HepG2 (cell line): ENCODE data around the gene KHK. TPM values are rescaled to one million over a fixed set of nuclear protein-coding genes. Genes with fewer than 3 reads are reported as not detected.

ENCODE experiments used
- BCLAF1 ChIP-seq: fragments of 450-650 bp; IDR thresholded peaks from 2 replicates; pipeline ENCODE4 v1.6.1; 2017; ENCODE audit warnings: mild to moderate bottlenecking
- BHLHE40 ChIP-seq: IDR thresholded peaks from 2 replicates; pipeline ENCODE4 v1.6.1; 2011; ENCODE audit warnings: low read length, improper control_type of control experiment
- CHD2 ChIP-seq: IDR thresholded peaks from 2 replicates; pipeline ENCODE4 v1.6.1; 2011; ENCODE audit warnings: low read depth, low read length, improper control_type of control experiment
- CREB3 ChIP-seq: sonication (generic); formaldehyde crosslinking; IDR thresholded peaks from 2 replicates; pipeline ENCODE4 v1.5.0; 2020; ENCODE audit warnings: missing genetic modification reagents
- FOXK2 ChIP-seq: fragments of 450-650 bp; IDR thresholded peaks from 2 replicates; pipeline ENCODE4 v1.6.1; 2016
- MTERF4 ChIP-seq: sonication (generic); formaldehyde crosslinking; IDR thresholded peaks from 2 replicates; pipeline ENCODE4 v1.8.0; 2023; ENCODE audit warnings: mild to moderate bottlenecking, missing genetic modification reagents
- NFE2L1 ChIP-seq: sonication (generic); formaldehyde crosslinking; IDR thresholded peaks from 2 replicates; pipeline ENCODE4 v1.4.0; 2020; ENCODE audit warnings: missing genetic modification reagents, mild to moderate bottlenecking, borderline replicate concordance
- PAWR ChIP-seq: sonication (generic); formaldehyde crosslinking; IDR thresholded peaks from 2 replicates; pipeline ENCODE4 v1.4.0; 2020; ENCODE audit warnings: missing genetic modification reagents, mild to moderate bottlenecking, borderline replicate concordance
- PHF20 ChIP-seq: sonication (generic); formaldehyde crosslinking; IDR thresholded peaks from 2 replicates; pipeline ENCODE4 v1.5.0; 2020; ENCODE audit warnings: mild to moderate bottlenecking, missing genetic modification reagents
- POLR2G ChIP-seq: fragments of 200-400 bp; formaldehyde crosslinking; IDR thresholded peaks from 2 replicates; pipeline ENCODE4 v1.6.1; 2018; ENCODE audit warnings: mild to moderate bottlenecking, low read depth, low read length, moderate library complexity
- SP4 ChIP-seq: sonication (generic); formaldehyde crosslinking; IDR thresholded peaks from 2 replicates; pipeline ENCODE4 v1.8.1; 2023; ENCODE audit warnings: mild to moderate bottlenecking, missing genetic modification reagents
- ZBTB37 ChIP-seq: sonication (generic); formaldehyde crosslinking; IDR thresholded peaks from 2 replicates; pipeline ENCODE4 v1.4.0; 2020; ENCODE audit warnings: mild to moderate bottlenecking, missing genetic modification reagents
- ZNF235 ChIP-seq: sonication (generic); formaldehyde crosslinking; IDR thresholded peaks from 2 replicates; pipeline ENCODE4 v1.8.1; 2023; ENCODE audit warnings: mild to moderate bottlenecking, missing genetic modification reagents, borderline replicate concordance
- ZNF274 ChIP-seq: sonication (generic); formaldehyde crosslinking; IDR thresholded peaks from 2 replicates; pipeline ENCODE4 v1.5.1; 2020; ENCODE audit warnings: mild to moderate bottlenecking, missing genetic modification reagents
- ZNF350 ChIP-seq: sonication (generic); formaldehyde crosslinking; IDR thresholded peaks from 2 replicates; pipeline ENCODE4 v1.4.0; 2020; ENCODE audit warnings: mild to moderate bottlenecking, low read depth, missing genetic modification reagents, borderline replicate concordance
- ZNF468 ChIP-seq: sonication (generic); formaldehyde crosslinking; IDR thresholded peaks from 2 replicates; pipeline ENCODE4 v1.8.0; 2022; ENCODE audit warnings: mild to moderate bottlenecking, moderate library complexity, missing genetic modification reagents
- ZNF569 ChIP-seq: sonication (generic); formaldehyde crosslinking; IDR thresholded peaks from 2 replicates; pipeline ENCODE4 v1.5.0; 2020; ENCODE audit warnings: mild to moderate bottlenecking, missing genetic modification reagents, moderate library complexity, borderline replicate concordance
- ZNF572 ChIP-seq: sonication (generic); formaldehyde crosslinking; IDR thresholded peaks from 2 replicates; pipeline ENCODE4 v1.5.1; 2020; ENCODE audit warnings: mild to moderate bottlenecking, missing genetic modification reagents
- ZNF614 ChIP-seq: IDR thresholded peaks from 2 replicates; pipeline ENCODE4 v1.6.1; 2018; ENCODE audit warnings: missing biosample characterization, missing genetic modification reagents, inconsistent platforms, borderline replicate concordance
- ZNF772 ChIP-seq: sonication (generic); formaldehyde crosslinking; IDR thresholded peaks from 2 replicates; pipeline ENCODE4 v1.5.0; 2020; ENCODE audit warnings: mild to moderate bottlenecking, missing genetic modification reagents
- polyA plus RNA-seq, 8 experiments: library from polyadenylated mRNA; depleted of rRNA in 3 of 8; stranded (reverse) in 7 of 8; unstranded in 1 of 8; fragments of >200 nt; fragmentation: Illumina TruSeq in 4 of 8; extraction: Trizol in 4 of 8; gene quantifications; 2 replicates each; pipeline versions ENCODE4 v1.2.1 to v1.2.3, GENCODE V29; 2011 to 2016; ENCODE audit warnings: low read depth in 4 of 8, missing spikeins in 1 of 8, mixed read lengths in 1 of 8; ENCODE audit not compliant: insufficient read depth in 1 of 8
- total RNA-seq, 5 experiments: library from RNA; depleted of rRNA; stranded (reverse); fragments of >200 nt; fragmentation: Illumina TruSeq; extraction: Trizol; gene quantifications; 2 replicates each; pipeline ENCODE4 v1.2.3, GENCODE V29; 2016; ENCODE audit warnings: low read depth in 1 of 5
- TF ChIP-seq, protein P1 (sequence below): sonication (generic); formaldehyde crosslinking; IDR thresholded peaks from 2 replicates; pipeline ENCODE4 v1.8.1; 2022; ENCODE audit warnings: low read depth, mild to moderate bottlenecking, missing genetic modification reagents

KHK gene
- total and polyA plus RNA-seq, 2 of the 13 experiments (the other 11 are each of a cell fraction or from before 2014, with no cell fraction given) = 40.9 to 99.2 TPM

DNA sequence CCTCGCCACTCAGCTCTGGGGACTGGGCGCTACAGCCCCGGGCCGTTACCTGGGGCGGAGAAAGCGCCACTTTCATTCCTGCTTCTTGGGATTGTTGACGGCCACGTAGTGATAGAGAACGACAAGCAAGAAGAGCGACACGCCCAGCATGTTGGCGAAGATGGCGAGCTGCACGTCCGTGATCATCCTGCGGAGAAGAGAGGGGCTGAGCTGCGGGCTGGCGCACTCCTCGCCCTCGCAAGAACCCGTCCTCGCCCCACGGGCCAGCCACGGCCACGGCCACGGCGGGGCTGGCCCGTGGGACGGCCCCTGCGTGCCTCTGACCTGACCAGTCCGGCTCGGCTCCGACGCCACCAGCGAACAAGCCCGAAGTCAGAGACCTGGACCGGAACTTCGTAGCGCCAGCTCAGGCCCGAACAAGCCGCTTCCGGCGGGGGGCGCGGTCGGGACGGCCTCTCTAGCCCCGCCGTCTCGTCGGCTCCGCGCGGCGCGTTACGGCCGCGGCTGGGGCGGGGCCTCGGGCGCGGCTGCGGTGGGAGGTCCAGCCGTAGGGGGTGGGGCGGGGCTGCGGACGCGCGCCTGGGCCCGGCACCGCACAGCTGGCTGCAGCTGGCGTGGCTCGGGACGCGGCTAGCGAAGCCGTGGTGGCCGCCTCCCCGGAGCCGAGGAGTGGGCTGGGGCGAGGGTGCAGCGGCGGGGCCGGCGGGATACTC, 15.1 kb upstream of the KHK start, which contains the start of gene OST4 (continued):
- TF ChIP-seq, protein P1, sequence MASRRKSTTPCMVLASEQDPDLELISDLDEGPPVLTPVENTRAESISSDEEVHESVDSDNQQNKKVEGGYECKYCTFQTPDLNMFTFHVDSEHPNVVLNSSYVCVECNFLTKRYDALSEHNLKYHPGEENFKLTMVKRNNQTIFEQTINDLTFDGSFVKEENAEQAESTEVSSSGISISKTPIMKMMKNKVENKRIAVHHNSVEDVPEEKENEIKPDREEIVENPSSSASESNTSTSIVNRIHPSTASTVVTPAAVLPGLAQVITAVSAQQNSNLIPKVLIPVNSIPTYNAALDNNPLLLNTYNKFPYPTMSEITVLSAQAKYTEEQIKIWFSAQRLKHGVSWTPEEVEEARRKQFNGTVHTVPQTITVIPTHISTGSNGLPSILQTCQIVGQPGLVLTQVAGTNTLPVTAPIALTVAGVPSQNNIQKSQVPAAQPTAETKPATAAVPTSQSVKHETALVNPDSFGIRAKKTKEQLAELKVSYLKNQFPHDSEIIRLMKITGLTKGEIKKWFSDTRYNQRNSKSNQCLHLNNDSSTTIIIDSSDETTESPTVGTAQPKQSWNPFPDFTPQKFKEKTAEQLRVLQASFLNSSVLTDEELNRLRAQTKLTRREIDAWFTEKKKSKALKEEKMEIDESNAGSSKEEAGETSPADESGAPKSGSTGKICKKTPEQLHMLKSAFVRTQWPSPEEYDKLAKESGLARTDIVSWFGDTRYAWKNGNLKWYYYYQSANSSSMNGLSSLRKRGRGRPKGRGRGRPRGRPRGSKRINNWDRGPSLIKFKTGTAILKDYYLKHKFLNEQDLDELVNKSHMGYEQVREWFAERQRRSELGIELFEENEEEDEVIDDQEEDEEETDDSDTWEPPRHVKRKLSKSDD (CRISPR knock-in tag) = peak; percentile 88
- TF ChIP-seq MTERF4 (CRISPR knock-in tag) (peak; percentile 83; the same call in 1 of the 2 replicates), ZNF772 (CRISPR knock-in tag) (no peak), PHF20 (CRISPR knock-in tag) (peak; percentile 90), SP4 (peak; percentile 90), ZNF572 (no peak), ZNF468 (CRISPR knock-in tag) (no peak), POLR2G (peak; percentile 98), ZBTB37 (CRISPR knock-in tag) (no peak), ZNF235 (CRISPR knock-in tag) (peak; percentile 22; the same call in 1 of the 2 replicates), FOXK2 (no peak), CREB3 (CRISPR knock-in tag) (no peak; the same call in 1 of the 2 replicates), ZNF350 (CRISPR knock-in tag) (no peak; the same call in 1 of the 2 replicates), ZNF569 (CRISPR knock-in tag) (no peak), PAWR (no peak), ZNF614 (CRISPR knock-in tag) (peak; percentile 74; the same call in 1 of the 2 replicates), ZNF274 (CRISPR knock-in tag) (0 out of 2 replicates have a peak, but pooled peaks have one; percentile 17), BHLHE40 (no peak), BCLAF1 (no peak), NFE2L1 (no peak), CHD2 (no peak)
